ENCODE measurements around the gene TUBD1.
"Not testable (repeated sequence)": the region's sequence is repeated elsewhere in the genome, so short reads cannot be mapped to it uniquely, and the experiment has no call there.

Gene TUBD1

GRCh38 chr17:59858167-59858816, 34.5 kb downstream of the TUBD1 start:
- peak overlapping the region; percentile 13 for H3K27ac Mint-ChIP-seq
- peaks cover 30% of the 10 kb centered on the region for H3K4me1 Mint-ChIP-seq (ENCODE audit: low read depth)
- no peaks in the 10 kb centered on the region for H3K9me3 Mint-ChIP-seq
- H3K36me3 Mint-ChIP-seq (ENCODE audit: low read depth) = peaks cover 18% of the 10 kb centered on the region
- no peaks in the 10 kb centered on the region for H3K27me3 Mint-ChIP-seq (ENCODE audit: low read depth)
- no peak overlapping the region for H3K4me3 Mint-ChIP-seq

GRCh38 chr17:59856859-59857794, 35.6 kb downstream of the TUBD1 start:
- peaks cover 18% of the 10 kb centered on the region for H3K36me3 Mint-ChIP-seq (ENCODE audit: low read depth)
- no peak overlapping the region for H3K4me3 Mint-ChIP-seq
- no peaks in the 10 kb centered on the region for H3K27me3 Mint-ChIP-seq (ENCODE audit: low read depth)
- H3K27ac Mint-ChIP-seq = no peak overlapping the region
- no peaks in the 10 kb centered on the region for H3K9me3 Mint-ChIP-seq
- H3K4me1 Mint-ChIP-seq (ENCODE audit: low read depth) = peaks cover 41% of the 10 kb centered on the region

- not testable (repeated sequence) for H3K4me3 Mint-ChIP-seq; H3K27me3 Mint-ChIP-seq (ENCODE audit: low read depth); H3K9me3 Mint-ChIP-seq; H3K36me3 Mint-ChIP-seq (ENCODE audit: low read depth)
- peaks cover 52% of the 10 kb centered on the region for H3K4me1 Mint-ChIP-seq (ENCODE audit: low read depth)
- peak overlapping the region; percentile 93 for H3K27ac Mint-ChIP-seq
These were observed 38.6 kb downstream of the TUBD1 start for GRCh38 chr17:59853919-59854729.

GRCh38 chr17:59853168-59853918, 39.4 kb downstream of the TUBD1 start:
- Mint-ChIP-seq H3K4me1 (ENCODE audit: low read depth) (peaks cover 55% of the 10 kb centered on the region), H3K27me3 (ENCODE audit: low read depth) (no peaks in the 10 kb centered on the region), H3K9me3 (no peaks in the 10 kb centered on the region), H3K36me3 (ENCODE audit: low read depth) (peaks cover 8% of the 10 kb centered on the region), H3K27ac (peak overlapping the region; percentile 93), H3K4me3 (peak overlapping the region; percentile 9)

- not testable (repeated sequence) for H3K27me3 Mint-ChIP-seq (ENCODE audit: low read depth); H3K36me3 Mint-ChIP-seq (ENCODE audit: low read depth); H3K9me3 Mint-ChIP-seq; H3K4me3 Mint-ChIP-seq
- Mint-ChIP-seq H3K4me1 (ENCODE audit: low read depth) (peaks cover 54% of the 10 kb centered on the region), H3K27ac (peak overlapping the region; percentile 93)
These were observed 39.9 kb downstream of the TUBD1 start for GRCh38 chr17:59852847-59853167.

- Mint-ChIP-seq H3K27me3 (ENCODE audit: low read depth) (no peaks in the 10 kb centered on the region), H3K4me1 (ENCODE audit: low read depth) (peaks cover 56% of the 10 kb centered on the region), H3K36me3 (ENCODE audit: low read depth) (peaks cover 8% of the 10 kb centered on the region), H3K9me3 (no peaks in the 10 kb centered on the region), H3K27ac (peak overlapping the region; percentile 79), H3K4me3 (no peak overlapping the region)
These were observed 41.0 kb downstream of the TUBD1 start for GRCh38 chr17:59851439-59852375.

GRCh38 chr17:59850311-59850710, 42.4 kb downstream of the TUBD1 start:
- Mint-ChIP-seq H3K27ac (peak overlapping the region; percentile 34), H3K4me1 (ENCODE audit: low read depth) (peaks cover 62% of the 10 kb centered on the region)
- not testable (repeated sequence) for H3K36me3 Mint-ChIP-seq (ENCODE audit: low read depth); H3K4me3 Mint-ChIP-seq; H3K9me3 Mint-ChIP-seq; H3K27me3 Mint-ChIP-seq (ENCODE audit: low read depth)

- H3K27ac Mint-ChIP-seq = peak overlapping the region; percentile 90
- no peaks in the 10 kb centered on the region for H3K9me3 Mint-ChIP-seq
- H3K4me3 Mint-ChIP-seq = peak overlapping the region; percentile 54
- peaks cover 64% of the 10 kb centered on the region for H3K4me1 Mint-ChIP-seq (ENCODE audit: low read depth)
- H3K36me3 Mint-ChIP-seq (ENCODE audit: low read depth) = peaks cover 3% of the 10 kb centered on the region
- H3K27me3 Mint-ChIP-seq (ENCODE audit: low read depth) = no peaks in the 10 kb centered on the region
These were observed 44.0 kb downstream of the TUBD1 start for GRCh38 chr17:59848778-59849177.

- Mint-ChIP-seq H3K9me3 (no peaks in the 10 kb centered on the region), H3K4me3 (no peak overlapping the region), H3K27ac (peak overlapping the region; percentile 90), H3K36me3 (ENCODE audit: low read depth) (peaks cover 4% of the 10 kb centered on the region), H3K27me3 (ENCODE audit: low read depth) (no peaks in the 10 kb centered on the region), H3K4me1 (ENCODE audit: low read depth) (peaks cover 66% of the 10 kb centered on the region)
These were observed 44.4 kb downstream of the TUBD1 start for GRCh38 chr17:59848385-59848668.

- Mint-ChIP-seq H3K9me3 (no peaks in the 10 kb centered on the region), H3K4me1 (ENCODE audit: low read depth) (peaks cover 59% of the 10 kb centered on the region), H3K27ac (peak overlapping the region; percentile 96), H3K4me3 (peak overlapping the region; percentile 52), H3K36me3 (ENCODE audit: low read depth) (peaks cover 18% of the 10 kb centered on the region), H3K27me3 (ENCODE audit: low read depth) (no peaks in the 10 kb centered on the region)
These were observed 46.2 kb downstream of the TUBD1 start for GRCh38 chr17:59846394-59847165.

GRCh38 chr17:59845595-59846393, 46.9 kb downstream of the TUBD1 start:
- peak overlapping the region; percentile 52 for H3K4me3 Mint-ChIP-seq
- H3K27ac Mint-ChIP-seq = peak overlapping the region; percentile 96
- no peaks in the 10 kb centered on the region for H3K27me3 Mint-ChIP-seq (ENCODE audit: low read depth)
- H3K36me3 Mint-ChIP-seq (ENCODE audit: low read depth) = peaks cover 26% of the 10 kb centered on the region
- no peaks in the 10 kb centered on the region for H3K9me3 Mint-ChIP-seq
- H3K4me1 Mint-ChIP-seq (ENCODE audit: low read depth) = peaks cover 58% of the 10 kb centered on the region

- Mint-ChIP-seq H3K9me3 (no peaks in the 10 kb centered on the region), H3K27me3 (ENCODE audit: low read depth) (no peaks in the 10 kb centered on the region), H3K27ac (peak overlapping the region; percentile 96), H3K4me3 (peak overlapping the region; percentile 32), H3K36me3 (ENCODE audit: low read depth) (peaks cover 33% of the 10 kb centered on the region), H3K4me1 (ENCODE audit: low read depth) (peaks cover 63% of the 10 kb centered on the region)
These were observed 47.7 kb downstream of the TUBD1 start for GRCh38 chr17:59844884-59845594.
